ENCODE measurements around the gene ELL. TPM values are rescaled to one million over a fixed set of nuclear protein-coding genes. Genes with fewer than 3 reads are reported as not detected.

ELL gene
- total and polyA plus RNA-seq, 2 donors (not counting 3 experiments of a cell fraction or from before 2014, with no cell fraction given), result 9.9 to 18.2 TPM

DNA sequence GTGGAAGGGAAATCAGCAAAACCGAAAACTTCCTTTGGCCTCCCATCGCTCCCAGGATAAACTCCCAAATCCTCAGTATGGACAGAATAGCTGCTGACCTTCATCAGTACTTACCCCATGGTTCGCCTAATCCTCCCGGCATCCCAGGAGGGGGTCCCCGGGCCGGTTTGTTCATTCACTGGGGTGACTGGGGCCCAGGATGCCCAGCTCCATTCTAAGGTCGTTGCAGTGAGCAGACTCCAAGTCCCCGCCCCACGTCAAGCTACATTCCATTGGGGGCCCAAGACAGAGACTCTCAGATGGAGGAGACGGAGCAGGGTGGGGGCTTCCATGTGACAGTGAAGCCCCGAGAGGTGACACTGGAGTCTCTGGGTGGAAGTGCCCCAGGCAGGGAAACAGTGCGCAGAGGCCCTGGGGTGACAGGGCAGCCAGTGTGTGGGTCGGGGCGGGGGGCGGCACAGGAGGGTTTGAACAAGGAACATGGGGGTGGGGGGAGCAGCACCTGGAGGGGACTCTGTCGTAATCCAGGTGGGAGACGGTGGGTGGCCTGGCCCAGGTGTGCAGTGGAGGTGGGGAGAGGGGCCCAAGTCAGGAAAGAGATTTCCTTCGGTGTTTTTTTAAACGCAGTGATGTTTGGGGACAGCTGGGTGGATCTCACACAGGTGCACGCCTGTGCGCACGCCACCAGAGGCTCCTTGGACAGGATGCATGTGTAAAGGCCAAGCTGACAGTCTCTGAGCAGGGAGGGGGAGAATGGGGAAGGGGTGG lies 97.6 kb downstream of the ELL start:
- no peaks in the 10 kb centered on the region for H3K9me1 ChIP-seq (replicated peaks; ENCODE audit: control insufficient read depth, extremely low read depth, insufficient read depth, low read length)
- no peak overlapping the region for H3K9ac ChIP-seq (replicated peaks; ENCODE audit: extremely low read depth, insufficient read depth, low read length)
- H2AFZ ChIP-seq (ENCODE audit: low read depth, low read length), result no peak overlapping the region
- BruUV-seq (replicated peaks), result no TSS peak
- H3K27me3 ChIP-seq (ENCODE audit: control insufficient read depth in 2 of 2, insufficient read depth in 2 of 2, low read length in 2 of 2), result no peaks in the 10 kb centered on the region
- dilution Hi-C loops (cut with MboI; ENCODE audit: extremely low pct_ligation_motif_present, low sequenced_read_pairs) (no loop called here), intact Hi-C loops (cut with micrococcal nuclease) (no loop called here)
- H3K36me3 ChIP-seq (ENCODE audit: control insufficient read depth in 2 of 2, extremely low read depth in 1 of 2, insufficient read depth in 2 of 2, low read length in 2 of 2), result peaks cover 0 to 2% of the 10 kb centered on the region in 2 experiments
- H3K4me3 ChIP-seq (replicated peaks in 1 of 3; ENCODE audit: insufficient read depth in 1 of 3, low read depth in 1 of 3, low read length in 3 of 3), result no peak overlapping the region
- FAIRE-seq (no peak), DNase-seq (ENCODE audit: low read depth, low spot score) (no peak)
- POLR2A ChIA-PET, result no interaction called here
- H3K4me1 ChIP-seq (ENCODE audit: control insufficient read depth, extremely low read depth, insufficient read depth, low read length), result peaks cover 7% of the 10 kb centered on the region
- TF ChIP-seq FOS (IDR thresholded peaks at IDR 0.05; ENCODE audit: borderline replicate concordance, insufficient read depth, low read length) (no peak), MYC (IDR thresholded peaks at IDR 0.05; ENCODE audit: low read depth, low read length) (no peak), MAX (IDR thresholded peaks at IDR 0.05; ENCODE audit: insufficient read depth, insufficient read length) (no peak), EZH2 (IDR thresholded peaks at IDR 0.05; ENCODE audit: borderline replicate concordance, low read depth, low read length, severe bottlenecking) (no peak), POLR2AphosphoS5 (IDR thresholded peaks at IDR 0.05; ENCODE audit: insufficient read depth, low read depth, low read length) (no peak)
- H3K79me2 ChIP-seq (ENCODE audit: control insufficient read depth, insufficient read depth, low read length), result peaks cover 72% of the 10 kb centered on the region
- no peaks in the 10 kb centered on the region for H4K20me1 ChIP-seq (replicated peaks; ENCODE audit: control insufficient read depth, extremely low read depth, insufficient read depth, low read length)
- no peak overlapping the region for H3K4me2 ChIP-seq (ENCODE audit: insufficient read depth, low read length)
- CTCF ChIA-PET, result interaction anchor here (0.7 kb wide), 1 partner anchor 38 kb away, joined by 3 read pairs; the partner anchor contains the start of gene GDF15
- H3K9me3 ChIP-seq (replicated peaks; ENCODE audit: control insufficient read depth, insufficient read depth, low read length), result no peaks in the 10 kb centered on the region
- no peak overlapping the region for H3K27ac ChIP-seq (ENCODE audit: insufficient read depth, low read depth, low read length)

- H3K36me3 ChIP-seq (ENCODE audit: control insufficient read depth in 2 of 2, extremely low read depth in 1 of 2, insufficient read depth in 2 of 2, low read length in 2 of 2), result peaks cover 0 to 2% of the 10 kb centered on the region in 2 experiments
- ChIA-PET POLR2A (no interaction called here), CTCF (no interaction called here)
- H4K20me1 ChIP-seq (replicated peaks; ENCODE audit: control insufficient read depth, extremely low read depth, insufficient read depth, low read length), result no peaks in the 10 kb centered on the region
- H3K27ac ChIP-seq (ENCODE audit: insufficient read depth, low read depth, low read length), result no peak overlapping the region
- no peak for TF ChIP-seq CTCF (IDR thresholded peaks at IDR 0.05; ENCODE audit: extremely low read depth in 1 of 2, insufficient read depth in 1 of 2, low read depth in 1 of 2, low read length in 2 of 2)
- TF ChIP-seq MAX (IDR thresholded peaks at IDR 0.05; ENCODE audit: insufficient read depth, insufficient read length), result no peak
- no peak for TF ChIP-seq JUN (IDR thresholded peaks at IDR 0.05; ENCODE audit: borderline replicate concordance, insufficient read depth, insufficient read length, low read depth)
- no peak for TF ChIP-seq POLR2AphosphoS5 (IDR thresholded peaks at IDR 0.05; ENCODE audit: insufficient read depth, low read depth, low read length)
- TF ChIP-seq FOS (IDR thresholded peaks at IDR 0.05; ENCODE audit: borderline replicate concordance, insufficient read depth, low read length), result no peak
- TF ChIP-seq EZH2 (IDR thresholded peaks at IDR 0.05; ENCODE audit: borderline replicate concordance, low read depth, low read length, severe bottlenecking), result no peak
- TF ChIP-seq POLR2A (IDR thresholded peaks at IDR 0.05; ENCODE audit: low read depth, low read length), result no peak
- no peak for TF ChIP-seq GATA2 (IDR thresholded peaks at IDR 0.05; ENCODE audit: insufficient read depth, insufficient read length, low read depth, low read length)
- TF ChIP-seq MYC (IDR thresholded peaks at IDR 0.05; ENCODE audit: low read depth, low read length), result no peak
- intact Hi-C loops (cut with micrococcal nuclease), result no loop called here
- H3K9ac ChIP-seq (replicated peaks; ENCODE audit: extremely low read depth, insufficient read depth, low read length), result no peak overlapping the region
- H3K4me3 ChIP-seq (replicated peaks in 1 of 3; ENCODE audit: insufficient read depth in 1 of 3, low read depth in 1 of 3, low read length in 3 of 3), result no peak overlapping the region
- no peaks in the 10 kb centered on the region for H3K9me3 ChIP-seq (replicated peaks; ENCODE audit: control insufficient read depth, insufficient read depth, low read length)
- H3K4me1 ChIP-seq (ENCODE audit: control insufficient read depth, extremely low read depth, insufficient read depth, low read length), result peaks cover 11% of the 10 kb centered on the region
- peaks cover 74% of the 10 kb centered on the region for H3K79me2 ChIP-seq (ENCODE audit: control insufficient read depth, insufficient read depth, low read length)
- no peaks in the 10 kb centered on the region for H3K9me1 ChIP-seq (replicated peaks; ENCODE audit: control insufficient read depth, extremely low read depth, insufficient read depth, low read length)
- dilution Hi-C loops (cut with MboI; ENCODE audit: extremely low pct_ligation_motif_present, low sequenced_read_pairs), result no loop called here
- no peak overlapping the region for H3K4me2 ChIP-seq (ENCODE audit: insufficient read depth, low read length)
- BruUV-seq (replicated peaks), result no TSS peak
- DNase-seq (ENCODE audit: low read depth, low spot score), result no peak
- FAIRE-seq, result no peak
- no peaks in the 10 kb centered on the region for H3K27me3 ChIP-seq (ENCODE audit: control insufficient read depth in 2 of 2, insufficient read depth in 2 of 2, low read length in 2 of 2)
- H2AFZ ChIP-seq (ENCODE audit: low read depth, low read length), result no peak overlapping the region
These were observed 98.4 kb downstream of the ELL start for GRCh38 chr19:18423258-18424020.
